ENCODE data around the gene NUB1. TPM values are rescaled to one million over a fixed set of nuclear protein-coding genes. Genes with fewer than 3 reads are reported as not detected.

Gene NUB1
- total and polyA plus RNA-seq, 11 donors = 22.6 to 56.3 (median 39.4) TPM

- no peak for DNase-seq
- Histone ChIP-seq H3K4me3 (peak overlapping the region in 9 of 12 donors; percentile 69 to 99 (median 88)), H3K27me3 (no peaks in the 10 kb centered on the region), H3K27ac (peak overlapping the region in 11 of 12 donors; percentile 29 to 90 (median 64)), H3K36me3 (peaks cover 0 to 22% (median 13%) of the 10 kb centered on the region in 9 donors), H3K4me1 (peaks cover 0 to 43% (median 16%) of the 10 kb centered on the region in 12 donors), H3K9me3 (no peaks in the 10 kb centered on the region)
- TF ChIP-seq CTCF (IDR thresholded peaks at IDR 0.05) = peak in 1 of 12 donors; percentile 5
- TF ChIP-seq POLR2A (IDR thresholded peaks at IDR 0.05) = no peak
- peak in 1 of 4 donors; percentile 9 for ATAC-seq
- WGBS, 4 donors = 53 to 60% (median 55%) methylated on average over 12 of the region's 12 CpGs
- intact Hi-C loops (cut with DNase I) = no loop called here
Measured at GRCh38 chr7:151340794-151341356, 737 bp upstream of the NUB1 start.

GRCh38 chr7:151342102-151342646 lies 562 bp downstream of the NUB1 start:
- 8 to 11% (median 9%) methylated on average over 11 of the region's 11 CpGs for WGBS, 4 donors
- TF ChIP-seq POLR2A (IDR thresholded peaks at IDR 0.05) (no peak), CTCF (IDR thresholded peaks at IDR 0.05) (no peak)
- DNase-seq (no peak), ATAC-seq (no peak)
- Histone ChIP-seq H3K9me3 (no peaks in the 10 kb centered on the region), H3K36me3 (peaks cover 0 to 35% (median 26%) of the 10 kb centered on the region in 9 donors), H3K27ac (peak overlapping the region; percentile 36 to 90 (median 71)), H3K27me3 (no peaks in the 10 kb centered on the region), H3K4me1 (peaks cover 0 to 52% (median 16%) of the 10 kb centered on the region in 12 donors), H3K4me3 (peak overlapping the region; percentile 69 to 99 (median 89))
- intact Hi-C loops (cut with DNase I) = no loop called here

GRCh38 chr7:151342811-151343210 lies 1.2 kb downstream of the NUB1 start:
- intact Hi-C loops (cut with DNase I) = no loop called here
- no peaks in the 10 kb centered on the region for H3K27me3 ChIP-seq
- ATAC-seq = no peak
- peaks cover 0 to 41% (median 32%) of the 10 kb centered on the region in 9 donors for H3K36me3 ChIP-seq
- peaks cover 0 to 52% (median 16%) of the 10 kb centered on the region in 12 donors for H3K4me1 ChIP-seq
- H3K9me3 ChIP-seq = no peaks in the 10 kb centered on the region
- H3K27ac ChIP-seq = peak overlapping the region in 2 of 12 donors; percentile 79 to 90
- H3K4me3 ChIP-seq = peak overlapping the region in 10 of 12 donors; percentile 69 to 99 (median 89)
- WGBS, 4 donors = 75 to 81% (median 78%) methylated on average over 8 of the region's 8 CpGs
- TF ChIP-seq CTCF (IDR thresholded peaks at IDR 0.05) (no peak), POLR2A (IDR thresholded peaks at IDR 0.05) (no peak)
- no peak for DNase-seq

GRCh38 chr7:151343516-151343915 lies 1.9 kb downstream of the NUB1 start:
- peaks cover 0 to 52% (median 16%) of the 10 kb centered on the region in 12 donors for H3K4me1 ChIP-seq
- no peak for TF ChIP-seq POLR2A (IDR thresholded peaks at IDR 0.05)
- TF ChIP-seq CTCF (IDR thresholded peaks at IDR 0.05) = no peak
- H3K36me3 ChIP-seq = peaks cover 0 to 48% (median 39%) of the 10 kb centered on the region in 9 donors
- no peaks in the 10 kb centered on the region for H3K9me3 ChIP-seq
- H3K27me3 ChIP-seq = no peaks in the 10 kb centered on the region
- WGBS, 4 donors = 91 to 97% (median 96%) methylated on average over 9 of the region's 9 CpGs
- ATAC-seq (no peak), DNase-seq (no peak)
- intact Hi-C loops (cut with DNase I) = no loop called here
- H3K27ac ChIP-seq = no peak overlapping the region
- H3K4me3 ChIP-seq = no peak overlapping the region

Data from heart left ventricle (tissue), 16 donors.